CD4-positive, alpha-beta T cell treated with Interleukin-6 at 100 ng/mL for 8 hours (primary cell): ENCODE data around the gene HAUS7.
A peak's percentile ranks its signal among the peaks of the same experiment; 100 is the strongest.
"Not testable (repeated sequence)": the region's sequence is repeated elsewhere in the genome, so short reads cannot be mapped to it uniquely, and the experiment has no call there.

Experiments used
- DNase-seq: peaks from one replicate; pipeline ENCODE4 v3.0.0-alpha.2; 2020; ENCODE audit warnings: mixed read lengths, low spot score

The HAUS7 gene

GRCh38 chrX:153409414-153410101, 60.8 kb downstream of the HAUS7 start:
- DNase-seq, result no peak

GRCh38 chrX:153408871-153409351, 61.5 kb downstream of the HAUS7 start:
- no peak for DNase-seq

- DNase-seq, result no peak
These were observed 62.1 kb downstream of the HAUS7 start for GRCh38 chrX:153408221-153408721.

GRCh38 chrX:153407736-153408135, 62.6 kb downstream of the HAUS7 start:
- no peak for DNase-seq

- no peak for DNase-seq
These were observed 63.5 kb downstream of the HAUS7 start for GRCh38 chrX:153406903-153407302.

GRCh38 chrX:153406011-153406410, 64.4 kb downstream of the HAUS7 start:
- DNase-seq, result no peak

- DNase-seq, result no peak
These were observed 65.0 kb downstream of the HAUS7 start for GRCh38 chrX:153405426-153405825.

GRCh38 chrX:153404333-153404732, 66.0 kb downstream of the HAUS7 start:
- not testable (repeated sequence) for DNase-seq

GRCh38 chrX:153401133-153401764, 69.1 kb downstream of the HAUS7 start, which contains the start of gene PNMA6E:
TSS of gene PNMA6E (minus strand) at chrX:153401350. CDS start at chrX:153398849, 2,501 bp downstream.
- DNase-seq, result no peak

- DNase-seq, result peak; percentile 31
These were observed 69.9 kb downstream of the HAUS7 start for GRCh38 chrX:153400146-153401132.

- no peak for DNase-seq
These were observed 72.0 kb downstream of the HAUS7 start for GRCh38 chrX:153398275-153398960.
